ENCODE data around the gene PTPRZ1. TPM values are rescaled to one million over a fixed set of nuclear protein-coding genes. Genes with fewer than 3 reads are reported as not detected.

The PTPRZ1 gene
- total RNA-seq, 1 experiment from 2014 or later, result not detected

DNA sequence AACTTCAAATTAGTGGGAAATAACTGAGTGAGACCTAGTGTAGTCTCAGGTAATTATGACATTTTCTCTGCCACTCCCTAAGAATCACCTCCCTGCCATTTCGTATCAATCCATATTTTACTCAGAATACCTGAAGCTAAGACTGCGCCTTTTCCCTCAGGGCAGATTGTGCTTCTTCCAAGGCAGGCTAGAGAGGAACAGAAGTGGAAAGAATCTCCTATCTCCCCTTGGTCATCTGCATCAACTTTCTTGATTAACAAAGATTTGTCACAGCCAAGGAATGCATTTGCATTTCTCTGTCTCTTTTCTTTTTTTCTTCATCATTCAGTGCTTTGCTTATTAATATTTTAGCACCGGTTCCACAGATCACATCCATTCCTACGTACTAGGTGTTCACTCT is 119.1 kb downstream of the PTPRZ1 start:
- Histone ChIP-seq H3K36me3 (ENCODE audit: low read depth, low read length) (no peaks in the 10 kb centered on the region), H3K4me2 (ENCODE audit: low read length) (no peak overlapping the region), H3K9me3 (ENCODE audit: low read length) (no peaks in the 10 kb centered on the region), H3K27ac (ENCODE audit: low read length) (no peak overlapping the region), H4K20me1 (ENCODE audit: low read length) (no peaks in the 10 kb centered on the region), H3K9me2 (replicated peaks; ENCODE audit: low read length) (no peaks in the 10 kb centered on the region), H3K79me2 (ENCODE audit: low read length) (no peaks in the 10 kb centered on the region), H3K4me1 (ENCODE audit: insufficient read depth, low read length) (no peaks in the 10 kb centered on the region), H3F3A (ENCODE audit: low read length, unreplicated experiment) (no peaks in the 10 kb centered on the region), H2AFZ (ENCODE audit: low read length) (no peak overlapping the region), H3K4me3 (ENCODE audit: low read length) (no peak overlapping the region), H3K27me3 (ENCODE audit: low read length) (0 out of 2 replicates have a peak, but pooled peaks cover 4% of the 10 kb centered on the region), H3K9ac (ENCODE audit: low read length) (no peak overlapping the region)
- ATAC-seq (no peak), DNase-seq (no peak)
- TF ChIP-seq, protein P1, sequence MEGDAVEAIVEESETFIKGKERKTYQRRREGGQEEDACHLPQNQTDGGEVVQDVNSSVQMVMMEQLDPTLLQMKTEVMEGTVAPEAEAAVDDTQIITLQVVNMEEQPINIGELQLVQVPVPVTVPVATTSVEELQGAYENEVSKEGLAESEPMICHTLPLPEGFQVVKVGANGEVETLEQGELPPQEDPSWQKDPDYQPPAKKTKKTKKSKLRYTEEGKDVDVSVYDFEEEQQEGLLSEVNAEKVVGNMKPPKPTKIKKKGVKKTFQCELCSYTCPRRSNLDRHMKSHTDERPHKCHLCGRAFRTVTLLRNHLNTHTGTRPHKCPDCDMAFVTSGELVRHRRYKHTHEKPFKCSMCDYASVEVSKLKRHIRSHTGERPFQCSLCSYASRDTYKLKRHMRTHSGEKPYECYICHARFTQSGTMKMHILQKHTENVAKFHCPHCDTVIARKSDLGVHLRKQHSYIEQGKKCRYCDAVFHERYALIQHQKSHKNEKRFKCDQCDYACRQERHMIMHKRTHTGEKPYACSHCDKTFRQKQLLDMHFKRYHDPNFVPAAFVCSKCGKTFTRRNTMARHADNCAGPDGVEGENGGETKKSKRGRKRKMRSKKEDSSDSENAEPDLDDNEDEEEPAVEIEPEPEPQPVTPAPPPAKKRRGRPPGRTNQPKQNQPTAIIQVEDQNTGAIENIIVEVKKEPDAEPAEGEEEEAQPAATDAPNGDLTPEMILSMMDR (conservative IDR thresholded peaks at IDR 0.05; ENCODE audit: low read depth, low read length), result no peak
- TF ChIP-seq EZH2phosphoT487 (IDR thresholded peaks at IDR 0.05; ENCODE audit: borderline replicate concordance, low read length) (no peak), EZH2 (IDR thresholded peaks at IDR 0.05; ENCODE audit: low read length, unreplicated experiment) (no peak)
- ChIA-PET CTCF (no interaction called here), POLR2A (ENCODE audit: unreplicated experiment) (no interaction called here)
- intact Hi-C loops (cut with micrococcal nuclease), result loop anchor here (10.0 kb wide), 1 partner anchor 657 kb away; no protein-coding TSS in a partner anchor
- no TSS peak for BruUV-seq (replicated peaks)

DNA sequence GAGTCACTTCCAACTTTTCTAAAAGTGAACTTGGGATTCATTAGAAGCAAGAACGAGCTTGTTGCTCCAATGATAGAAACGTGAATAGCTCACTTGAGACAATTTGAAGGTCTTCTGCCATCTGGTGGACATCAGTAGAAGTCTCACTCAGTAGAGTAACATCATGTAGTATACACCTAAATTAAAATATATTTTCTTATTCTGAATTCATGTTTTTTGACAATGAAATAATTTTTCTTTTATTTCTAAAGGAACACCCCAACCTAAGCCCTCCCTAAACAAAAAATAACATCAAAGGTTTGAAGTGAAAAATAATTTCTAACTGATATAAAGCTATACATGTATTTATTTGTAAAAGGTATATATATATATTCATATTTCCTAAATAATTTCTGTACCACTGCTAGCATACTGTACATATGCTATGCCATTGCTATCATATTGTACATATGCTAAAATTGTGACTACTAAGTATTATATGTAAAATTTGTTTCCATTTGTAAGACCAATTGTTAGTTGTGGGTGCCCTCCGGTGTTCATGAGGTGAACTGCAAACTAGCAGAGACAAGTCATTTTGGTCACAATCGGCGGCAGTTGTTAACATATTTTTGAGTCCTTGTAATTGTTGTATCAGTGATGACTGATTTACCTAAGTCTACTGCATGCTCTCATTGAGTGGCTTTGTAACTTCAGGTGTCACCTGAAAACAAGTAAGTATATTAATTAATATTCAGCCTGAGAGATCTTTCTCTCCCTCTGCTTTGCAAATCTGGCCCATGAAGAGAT is 121.9 kb downstream of the PTPRZ1 start:
- Histone ChIP-seq H3K9ac (ENCODE audit: low read length) (no peak overlapping the region), H3K4me1 (ENCODE audit: insufficient read depth, low read length) (no peaks in the 10 kb centered on the region), H3K4me2 (ENCODE audit: low read length) (no peak overlapping the region), H3K4me3 (ENCODE audit: low read length) (no peak overlapping the region), H3K9me3 (ENCODE audit: low read length) (no peaks in the 10 kb centered on the region), H2AFZ (ENCODE audit: low read length) (no peak overlapping the region), H3K27me3 (ENCODE audit: low read length) (0 out of 2 replicates have a peak, but pooled peaks cover 4% of the 10 kb centered on the region), H3K79me2 (ENCODE audit: low read length) (no peaks in the 10 kb centered on the region), H3K9me2 (replicated peaks; ENCODE audit: low read length) (no peaks in the 10 kb centered on the region), H4K20me1 (ENCODE audit: low read length) (no peaks in the 10 kb centered on the region), H3F3A (ENCODE audit: low read length, unreplicated experiment) (no peaks in the 10 kb centered on the region), H3K36me3 (ENCODE audit: low read depth, low read length) (no peaks in the 10 kb centered on the region), H3K27ac (ENCODE audit: low read length) (no peak overlapping the region)
- ChIA-PET CTCF (interaction anchor here (0.5 to 1.0 kb wide), 3 partner anchors 449 to 643 kb away, joined by 4 to 8 read pairs (median 5); no protein-coding TSS in a partner anchor), POLR2A (ENCODE audit: unreplicated experiment) (interaction anchor here (0.6 kb wide), 1 partner anchor 31 kb away, joined by 5 read pairs; no protein-coding TSS in a partner anchor)
- TF ChIP-seq, protein P1 (conservative IDR thresholded peaks at IDR 0.05; ENCODE audit: low read depth, low read length), result peak; percentile 72
- TF ChIP-seq EZH2 (IDR thresholded peaks at IDR 0.05; ENCODE audit: low read length, unreplicated experiment), result no peak
- no TSS peak for BruUV-seq (replicated peaks)
- ATAC-seq (peak; percentile 96), DNase-seq (peak; percentile 78)
- intact Hi-C loops (cut with micrococcal nuclease), result loop anchor here (1.0 to 10.0 kb wide), 7 partner anchors 243 to 869 kb away; no protein-coding TSS in a partner anchor

DNA sequence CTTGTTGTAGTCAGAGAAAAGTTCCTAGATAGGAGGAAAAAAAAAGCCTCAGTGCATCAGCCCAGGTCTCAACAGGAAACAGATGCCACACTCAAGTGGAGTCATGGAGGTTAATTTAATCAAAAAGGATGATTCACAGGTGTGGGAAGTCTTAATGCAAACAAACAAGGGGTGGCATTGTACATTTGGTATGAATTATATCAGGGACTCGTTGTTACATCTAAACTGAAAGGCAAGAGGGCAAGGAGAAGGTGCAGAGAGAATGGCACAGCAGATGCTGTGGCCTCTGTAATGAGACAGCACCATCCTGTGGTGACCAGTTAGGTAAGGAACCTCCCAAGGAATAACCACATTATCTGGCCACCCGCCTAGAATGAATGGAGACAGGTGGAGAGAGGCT is 133.7 kb downstream of the PTPRZ1 start:
- H3K4me1 ChIP-seq (ENCODE audit: insufficient read depth, low read length), result peaks cover 5% of the 10 kb centered on the region; the same call in 1 of the 2 replicates
- no peak; the same call in 1 of the 2 replicates for ATAC-seq
- no peaks in the 10 kb centered on the region; the same call in 1 of the 2 replicates for H3K27me3 ChIP-seq (ENCODE audit: low read length)
- no peaks in the 10 kb centered on the region for H3K79me2 ChIP-seq (ENCODE audit: low read length)
- peak; percentile 20 for DNase-seq
- no TSS peak for BruUV-seq (replicated peaks)
- no peaks in the 10 kb centered on the region for H3K36me3 ChIP-seq (ENCODE audit: low read depth, low read length)
- no peak overlapping the region for H3K4me2 ChIP-seq (ENCODE audit: low read length)
- TF ChIP-seq EZH2 (IDR thresholded peaks at IDR 0.05; ENCODE audit: low read length, unreplicated experiment) (no peak), EZH2phosphoT487 (IDR thresholded peaks at IDR 0.05; ENCODE audit: borderline replicate concordance, low read length) (no peak)
- no peaks in the 10 kb centered on the region for H3F3A ChIP-seq (ENCODE audit: low read length, unreplicated experiment)
- H3K9me2 ChIP-seq (replicated peaks; ENCODE audit: low read length), result no peaks in the 10 kb centered on the region
- POLR2A ChIA-PET (ENCODE audit: unreplicated experiment), result no interaction called here
- CTCF ChIA-PET, result no interaction called here
- H3K9me3 ChIP-seq (ENCODE audit: low read length), result no peaks in the 10 kb centered on the region
- intact Hi-C loops (cut with micrococcal nuclease), result no loop called here
- no peak overlapping the region for H3K27ac ChIP-seq (ENCODE audit: low read length)
- no peak overlapping the region for H3K9ac ChIP-seq (ENCODE audit: low read length)
- H2AFZ ChIP-seq (ENCODE audit: low read length), result no peak overlapping the region
- no peaks in the 10 kb centered on the region for H4K20me1 ChIP-seq (ENCODE audit: low read length)
- no peak overlapping the region for H3K4me3 ChIP-seq (ENCODE audit: low read length)
